Esophagus squamous epithelium (tissue), 5 donors: ENCODE results near the gene GALNT2. TPM values are rescaled to one million over a fixed set of nuclear protein-coding genes. Genes with fewer than 3 reads are reported as not detected.

ENCODE experiments used
- DNase-seq: peaks from one replicate; lab custom pipeline; 2025; lab: John Stamatoyannopoulos, UW
- H3K27ac ChIP-seq, 4 donors: fragments of 200-600 bp; sonication (generic); one replicate each; pipeline ENCODE4 v1.5.1; 2016 to 2019; ENCODE audit warnings: mild to moderate bottlenecking in 1 of 4
- H3K27me3 ChIP-seq, 4 donors: fragments of 200-600 bp; sonication (generic); 1 replicate in 3 of 4; 2 replicates in 1 of 4; pipeline versions ENCODE4 v1.5.1 to v1.6.0; 2017 to 2021; ENCODE audit warnings: antibody characterized with exemption in 1 of 4
- H3K36me3 ChIP-seq, 3 donors: fragments of 200-600 bp; sonication (generic); one replicate each; pipeline ENCODE4 v1.5.1; 2016 to 2019
- H3K4me1 ChIP-seq, 3 donors: fragments of 200-600 bp; sonication (generic); one replicate each; pipeline ENCODE4 v1.5.1; 2017 to 2019
- H3K4me3 ChIP-seq, 4 donors: fragments of 200-600 bp; sonication (generic); 1 replicate in 3 of 4; 2 replicates in 1 of 4; pipeline ENCODE4 v1.5.1; 2016 to 2019; ENCODE audit warnings: mild to moderate bottlenecking in 2 of 4, moderate library complexity in 1 of 4
- H3K9me3 ChIP-seq, 3 donors: fragments of 200-600 bp; sonication (generic); one replicate each; pipeline ENCODE4 v1.5.1; 2016 to 2019
- CTCF ChIP-seq, 6 experiments: fragments of 450-650 bp in 4 of 6; fragments of 200-600 bp in 2 of 6; sonication (generic) in 2 of 6; IDR thresholded peaks; one replicate each; pipeline ENCODE4 v1.5.1; 2016 to 2019; ENCODE audit warnings: antibody characterized with exemption in 6 of 6, mild to moderate bottlenecking in 4 of 6, moderate library complexity in 4 of 6
- POLR2A ChIP-seq, 4 donors: fragments of 450-650 bp; IDR thresholded peaks; one replicate each; pipeline ENCODE4 v1.6.1; 2017; ENCODE audit warnings: antibody characterized with exemption in 4 of 4, mild to moderate bottlenecking in 4 of 4, moderate library complexity in 3 of 4
- WGBS, 2 donors: methylation state at CpG; one replicate each; pipeline ENCODE4 v1.1.5; 2018; 5-methylcytosine and 5-hydroxymethylcytosine counted together
- intact Hi-C: fragments of 100-400 bp; cut with DNase I; formaldehyde crosslinking; loops from one replicate; pipeline ENCODE4 v1.15.0; 2022
- total RNA-seq, 4 donors: library from RNA; depleted of rRNA; stranded (reverse); fragments of >200 nt; gene quantifications; one replicate each; pipeline ENCODE4 v1.1.0, GENCODE V29; 2016
- donor health status: DM: yes; HTN: yes; CAD: no.

The GALNT2 gene
- total RNA-seq, 4 donors from 2014 or later: 25.8 to 36.2 (median 31.0) TPM

DNA sequence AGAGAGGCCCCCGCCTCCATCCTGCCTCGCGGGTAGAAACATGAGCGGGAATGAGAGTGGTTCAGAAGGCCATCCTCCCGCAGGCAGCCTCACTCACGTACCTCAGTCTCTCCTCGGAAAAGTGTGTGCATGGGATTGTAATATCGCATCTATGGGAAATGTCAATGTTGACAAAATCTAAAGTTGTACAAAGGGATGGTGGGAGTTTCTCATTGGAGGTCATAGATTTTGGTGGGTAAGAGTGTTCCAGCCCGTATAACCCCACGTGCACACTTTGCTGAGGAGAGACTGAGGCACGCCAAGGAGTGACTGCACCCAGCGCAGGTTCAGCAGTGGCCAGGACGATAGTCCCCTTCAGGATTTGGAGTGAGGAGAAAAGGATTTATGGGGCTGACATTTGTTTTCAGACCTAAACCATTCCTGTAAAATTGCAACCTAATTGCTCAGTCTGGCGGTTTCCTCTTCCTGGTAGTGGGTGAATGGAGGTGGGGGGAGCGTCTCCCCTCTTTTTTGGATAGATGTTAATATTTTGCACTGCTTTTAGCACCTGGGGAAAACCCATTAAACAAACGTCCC, 59.6 kb downstream of the GALNT2 start:
- intact Hi-C loops: no loop called here
- WGBS, 2 donors: 79% methylated on average over 16 of the region's 16 CpGs
- H3K27me3 ChIP-seq: no peaks in the 10 kb centered on the region
- no peaks in the 10 kb centered on the region for H3K9me3 ChIP-seq
- H3K4me1 ChIP-seq: peaks cover 0 to 68% (median 11%) of the 10 kb centered on the region in 3 donors
- DNase-seq: no peak
- no peak overlapping the region for H3K27ac ChIP-seq
- H3K36me3 ChIP-seq: no peaks in the 10 kb centered on the region
- TF ChIP-seq POLR2A (IDR thresholded peaks at IDR 0.05) (no peak), CTCF (IDR thresholded peaks at IDR 0.05) (no peak)
- H3K4me3 ChIP-seq: no peak overlapping the region

DNA sequence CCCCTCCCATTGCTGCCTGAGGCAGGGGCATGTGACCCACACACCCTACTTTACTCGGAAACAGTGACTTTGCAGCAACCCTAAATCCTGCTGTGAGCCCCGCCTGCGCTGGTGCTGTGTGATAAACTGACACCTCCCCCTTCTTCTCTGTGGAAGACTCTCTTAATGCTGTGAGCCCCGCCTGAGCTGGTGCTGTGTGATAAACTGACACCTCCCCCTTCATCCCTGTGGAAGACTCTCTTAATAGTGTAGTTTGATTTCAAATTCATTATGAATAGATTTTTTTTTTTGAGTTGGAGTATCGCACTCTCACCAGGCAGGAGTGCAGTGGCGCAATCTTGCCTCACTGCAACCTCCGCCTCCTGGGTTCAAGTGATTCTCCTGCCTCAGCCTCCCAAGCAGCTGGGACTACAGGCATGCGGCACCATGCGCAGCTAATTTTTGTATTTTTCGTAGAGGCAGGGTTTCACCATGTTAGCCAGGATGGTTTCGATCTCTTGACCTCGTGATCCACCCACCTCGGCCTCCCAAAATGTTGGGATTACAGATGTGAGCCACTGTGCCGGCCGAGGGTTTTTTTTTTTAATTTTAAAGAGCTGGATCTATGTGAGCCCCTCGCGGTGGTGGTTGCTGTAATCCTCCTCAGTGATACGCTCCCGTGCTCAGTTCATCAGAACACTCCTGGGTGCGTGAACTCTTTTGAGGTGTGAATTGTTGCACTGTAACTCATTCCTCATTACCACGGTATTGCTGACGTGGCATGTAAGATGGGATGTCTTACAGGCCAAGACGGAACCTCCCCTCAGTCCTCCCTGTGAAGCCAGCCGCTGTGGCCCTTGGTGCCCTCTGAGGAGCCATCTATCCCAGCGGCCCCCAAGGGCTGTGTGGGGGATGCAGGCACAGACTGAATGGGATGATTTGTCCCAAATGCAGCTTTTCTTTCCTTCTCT, 60.3 kb downstream of the GALNT2 start:
- intact Hi-C loops: no loop called here
- peaks cover 0 to 63% (median 10%) of the 10 kb centered on the region in 3 donors for H3K4me1 ChIP-seq
- H3K27ac ChIP-seq: no peak overlapping the region
- H3K36me3 ChIP-seq: no peaks in the 10 kb centered on the region
- no peaks in the 10 kb centered on the region for H3K27me3 ChIP-seq
- 83 to 88% methylated on average over 21 to 24 of the region's 25 CpGs for WGBS, 2 donors
- no peak for DNase-seq
- TF ChIP-seq CTCF (IDR thresholded peaks at IDR 0.05) (no peak), POLR2A (IDR thresholded peaks at IDR 0.05) (no peak)
- H3K9me3 ChIP-seq: no peaks in the 10 kb centered on the region
- H3K4me3 ChIP-seq: no peak overlapping the region

DNA sequence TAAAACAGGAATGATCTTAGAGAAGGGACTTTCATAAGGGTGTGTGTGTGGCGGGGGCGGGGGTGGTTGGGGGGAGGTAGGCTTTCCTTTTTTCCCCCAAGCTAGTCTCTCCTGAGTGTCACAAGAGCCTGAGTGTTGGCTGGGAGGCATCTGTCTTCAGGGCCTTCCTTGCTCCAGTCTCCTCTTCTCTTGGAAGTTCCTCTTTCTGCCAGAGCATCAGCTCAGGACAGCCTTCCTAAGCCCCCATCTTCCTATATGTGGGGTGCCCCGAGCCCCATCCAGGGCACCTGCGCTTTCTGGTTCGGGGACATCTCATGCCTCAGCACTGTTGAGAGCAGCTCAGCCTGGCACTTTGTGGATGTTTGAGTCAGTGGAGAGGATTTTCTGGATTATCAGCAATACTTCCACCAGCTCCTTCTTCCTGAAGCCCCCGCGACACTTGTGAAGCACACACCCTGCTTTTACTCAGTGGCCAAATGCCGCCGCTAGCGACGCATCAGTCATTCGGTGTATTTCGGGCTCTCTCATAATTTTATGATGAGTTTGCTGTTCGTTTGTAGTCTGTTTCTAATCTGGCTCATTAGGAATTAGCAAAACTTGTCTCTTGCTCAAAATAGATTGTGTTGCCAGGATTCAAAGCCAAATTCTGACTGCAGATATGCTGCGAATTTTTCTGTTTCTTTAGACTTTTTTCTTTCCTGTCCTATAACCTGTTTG, 61.7 kb downstream of the GALNT2 start:
- Histone ChIP-seq H3K4me1 (peaks cover 0 to 51% (median 10%) of the 10 kb centered on the region in 3 donors), H3K36me3 (no peaks in the 10 kb centered on the region), H3K27me3 (no peaks in the 10 kb centered on the region), H3K9me3 (no peaks in the 10 kb centered on the region), H3K4me3 (no peak overlapping the region), H3K27ac (no peak overlapping the region)
- no peak for TF ChIP-seq POLR2A (IDR thresholded peaks at IDR 0.05)
- no peak for TF ChIP-seq CTCF (IDR thresholded peaks at IDR 0.05)
- WGBS, 2 donors: 50 to 80% methylated on average over 12 to 13 of the region's 15 CpGs
- DNase-seq: no peak
- intact Hi-C loops: no loop called here

- no peak for TF ChIP-seq POLR2A (IDR thresholded peaks at IDR 0.05)
- TF ChIP-seq CTCF (IDR thresholded peaks at IDR 0.05): no peak
- WGBS, 2 donors: 86 to 96% methylated on average over 4 of the region's 4 CpGs
- no peaks in the 10 kb centered on the region for H3K36me3 ChIP-seq
Observed at GRCh38 chr1:230129341-230129740, 62.3 kb downstream of the GALNT2 start.

More at GRCh38 chr1:230129341-230129740, 62.3 kb downstream of the GALNT2 start:
- DNase-seq: no peak
- H3K27me3 ChIP-seq: no peaks in the 10 kb centered on the region
- no peak overlapping the region for H3K27ac ChIP-seq
- intact Hi-C loops: no loop called here
- peaks cover 0 to 45% (median 9%) of the 10 kb centered on the region in 3 donors for H3K4me1 ChIP-seq
- H3K4me3 ChIP-seq: no peak overlapping the region
- H3K9me3 ChIP-seq: no peaks in the 10 kb centered on the region
